EL (cell line): ENCODE measurements around the gene SNN.
A peak's percentile ranks its signal among the peaks of the same experiment; 100 is the strongest.

Experiments used
- DNase-seq: peaks from one replicate; pipeline ENCODE4 v3.0.0-alpha.2; 2016

SNN gene

DNA sequence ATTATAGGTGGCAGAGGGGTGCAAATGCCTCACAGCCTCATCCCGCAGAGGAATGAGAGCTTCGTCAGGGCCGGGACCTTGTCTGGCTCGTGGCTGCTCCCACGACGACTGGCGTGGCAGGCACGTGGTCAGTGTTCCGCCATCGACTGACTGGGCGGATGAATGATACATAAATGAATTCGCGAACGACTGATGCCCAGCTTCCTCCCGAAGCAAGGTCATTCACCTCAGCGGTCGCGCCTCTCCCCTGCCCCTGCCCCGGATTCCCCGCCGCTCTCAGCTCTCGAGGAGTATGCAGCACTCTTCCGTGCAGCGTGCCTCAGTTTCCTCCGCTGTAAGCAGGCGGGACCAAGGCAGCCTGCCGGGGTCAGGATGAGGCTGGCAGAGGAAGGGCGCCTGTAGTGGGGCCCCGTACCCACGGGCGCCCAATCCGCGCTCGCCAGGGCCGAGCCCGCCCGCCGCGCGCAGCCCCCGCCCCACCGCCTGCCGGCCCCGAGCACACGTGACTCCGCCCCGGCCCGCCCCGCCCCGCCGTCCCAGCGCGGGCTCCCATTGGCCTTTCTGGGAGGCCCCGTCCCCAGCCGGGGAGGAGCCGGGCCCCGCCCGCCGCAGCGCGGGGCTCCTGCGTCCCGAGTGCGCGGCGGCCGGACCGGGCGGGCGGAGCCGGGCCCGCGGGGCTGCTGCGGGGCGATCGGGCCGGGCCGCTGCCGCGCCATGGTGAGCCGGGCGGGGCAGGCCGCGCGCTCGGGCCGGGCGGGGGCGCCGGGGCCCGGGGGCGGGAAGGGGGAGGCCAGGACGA, at the start of gene SNN:
Gene SNN (plus strand): TSS at position 632 of the 799 bp plus-strand sequence. CDS start 7,605 bp downstream, outside the sequence.
- peak; percentile 83 for DNase-seq

DNA sequence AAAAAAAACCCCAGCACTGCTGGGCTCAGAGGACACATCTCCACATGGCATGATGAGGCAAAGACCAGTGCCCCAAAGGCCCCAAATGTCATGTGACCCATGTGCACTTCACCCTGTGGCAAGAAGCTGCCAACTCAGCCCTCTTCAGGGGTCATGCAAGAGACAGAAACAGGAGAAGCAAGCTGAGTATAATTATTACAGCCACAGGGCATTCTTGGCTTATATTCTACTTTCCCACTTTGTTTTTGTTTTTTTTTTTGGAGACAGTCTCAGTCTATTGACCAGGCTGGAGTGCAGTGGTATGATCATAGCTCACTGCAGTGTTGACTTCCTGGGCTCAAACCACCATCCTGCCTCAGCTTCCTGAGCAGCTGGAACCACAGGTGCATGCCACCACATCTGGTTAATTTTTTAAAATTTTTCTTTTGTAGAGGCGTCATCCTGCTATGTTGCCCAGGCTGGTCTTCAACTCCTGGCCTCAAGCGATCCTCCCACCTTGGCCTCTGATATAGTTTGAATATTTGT, 48.9 kb upstream of the SNN start:
- no peak for DNase-seq

DNA sequence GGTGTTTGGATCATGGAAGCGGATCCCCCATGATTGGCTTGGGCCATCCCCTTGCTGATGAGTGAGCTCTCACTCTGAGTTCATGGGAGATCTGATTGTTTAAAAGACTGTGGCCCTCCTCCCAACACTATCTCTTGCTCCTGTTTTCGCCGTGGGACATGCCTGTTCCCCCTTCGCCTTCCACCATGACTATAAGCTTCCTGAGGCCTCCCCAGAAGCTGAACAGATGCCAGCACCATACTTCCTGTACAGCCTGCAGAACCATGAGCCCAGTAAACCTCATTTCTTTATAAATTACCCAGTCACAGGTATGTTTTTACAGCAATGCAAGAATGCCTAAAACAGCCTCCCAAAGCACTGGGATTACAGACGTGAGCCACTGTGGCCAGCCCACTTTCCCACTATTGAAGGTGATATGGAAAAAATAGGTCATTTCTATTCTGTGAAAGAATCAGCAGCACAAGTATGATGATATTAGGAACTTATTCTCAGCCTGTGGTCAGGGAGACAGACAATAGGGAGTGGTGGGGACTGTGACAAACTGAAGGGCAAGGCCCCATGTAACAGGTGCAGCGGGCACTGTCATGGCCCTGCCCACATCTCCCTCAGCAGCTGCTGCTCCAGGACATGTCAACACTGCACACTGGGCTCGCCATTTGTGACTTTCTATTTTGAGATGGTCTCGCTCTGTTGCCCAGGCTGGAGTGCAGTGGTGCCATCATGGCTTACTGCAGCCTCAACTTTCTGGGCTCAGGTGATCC, 47.8 kb upstream of the SNN start:
- DNase-seq = no peak

DNA sequence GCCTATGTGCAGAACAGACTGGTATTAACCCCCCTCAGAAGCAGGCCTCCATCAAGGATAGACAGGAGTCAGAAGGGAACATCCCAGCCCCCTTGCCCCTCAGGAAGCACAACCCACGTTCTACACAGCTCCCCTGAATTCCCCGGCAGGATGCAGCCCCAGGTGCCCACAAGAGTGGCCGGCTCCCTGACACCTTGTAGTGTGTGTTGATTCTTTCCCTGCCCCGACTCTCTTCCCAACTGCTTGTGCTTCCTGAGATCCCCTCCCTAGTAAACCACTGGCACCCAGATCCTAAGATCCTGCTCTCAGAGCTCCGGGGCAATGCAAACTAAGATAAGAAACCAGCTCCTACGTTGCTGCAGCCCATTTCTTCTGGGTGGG, 46.7 kb upstream of the SNN start:
- no peak for DNase-seq

DNA sequence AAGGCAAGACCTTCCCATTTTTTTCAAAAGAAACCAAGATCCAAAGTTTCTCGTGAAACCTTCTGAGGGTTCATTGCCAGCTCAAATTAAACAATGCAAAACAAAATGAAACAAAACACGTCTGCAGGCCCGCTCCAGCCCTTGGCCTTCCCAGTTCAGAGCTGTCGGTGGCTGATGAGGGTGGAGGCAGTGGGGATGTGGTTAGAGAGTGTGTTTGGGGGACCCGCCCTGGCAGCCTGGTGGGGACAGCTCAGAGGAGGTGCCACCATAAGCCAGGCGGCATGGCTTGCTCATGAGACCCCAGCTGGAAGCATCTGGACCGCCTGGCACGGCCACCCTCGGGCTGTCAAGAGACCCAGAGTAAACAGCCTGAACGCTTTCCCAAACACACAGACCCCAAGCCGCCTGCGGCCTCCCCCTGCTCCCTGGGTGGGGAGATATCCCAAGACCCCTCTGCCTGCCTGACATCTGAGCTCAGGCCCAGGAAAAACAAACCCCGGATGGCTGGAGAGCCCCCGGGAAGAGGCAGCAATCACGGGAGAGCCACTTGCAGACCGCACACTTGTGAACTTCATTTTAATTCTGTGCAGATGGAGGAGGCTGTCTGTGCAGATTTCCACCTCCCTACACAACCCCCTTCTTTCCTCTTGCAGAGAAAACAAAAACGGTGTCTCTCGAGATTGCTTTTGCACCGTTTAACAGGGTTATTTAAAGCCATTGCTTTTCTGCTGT, 46.2 kb upstream of the SNN start:
- no peak for DNase-seq

DNA sequence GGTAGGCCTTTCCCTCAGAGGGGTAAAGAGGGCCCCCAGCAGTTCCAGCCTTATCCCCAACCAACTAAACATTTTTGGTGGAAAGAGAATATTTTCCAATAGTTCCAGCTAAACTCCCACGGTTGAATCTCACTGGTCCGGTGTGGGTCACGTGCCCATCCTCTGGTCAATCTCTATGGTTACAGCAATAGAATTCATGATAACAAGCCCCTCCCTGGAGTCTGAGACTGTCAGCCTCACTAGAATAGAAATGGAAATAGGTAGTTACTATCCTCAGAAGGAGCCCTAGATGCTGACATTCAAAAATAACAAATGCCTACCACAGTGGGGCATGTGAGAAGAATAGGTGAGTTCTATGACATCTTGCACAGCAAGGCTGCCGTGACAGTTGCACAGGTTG, 44.0 kb upstream of the SNN start:
- no peak for DNase-seq

DNA sequence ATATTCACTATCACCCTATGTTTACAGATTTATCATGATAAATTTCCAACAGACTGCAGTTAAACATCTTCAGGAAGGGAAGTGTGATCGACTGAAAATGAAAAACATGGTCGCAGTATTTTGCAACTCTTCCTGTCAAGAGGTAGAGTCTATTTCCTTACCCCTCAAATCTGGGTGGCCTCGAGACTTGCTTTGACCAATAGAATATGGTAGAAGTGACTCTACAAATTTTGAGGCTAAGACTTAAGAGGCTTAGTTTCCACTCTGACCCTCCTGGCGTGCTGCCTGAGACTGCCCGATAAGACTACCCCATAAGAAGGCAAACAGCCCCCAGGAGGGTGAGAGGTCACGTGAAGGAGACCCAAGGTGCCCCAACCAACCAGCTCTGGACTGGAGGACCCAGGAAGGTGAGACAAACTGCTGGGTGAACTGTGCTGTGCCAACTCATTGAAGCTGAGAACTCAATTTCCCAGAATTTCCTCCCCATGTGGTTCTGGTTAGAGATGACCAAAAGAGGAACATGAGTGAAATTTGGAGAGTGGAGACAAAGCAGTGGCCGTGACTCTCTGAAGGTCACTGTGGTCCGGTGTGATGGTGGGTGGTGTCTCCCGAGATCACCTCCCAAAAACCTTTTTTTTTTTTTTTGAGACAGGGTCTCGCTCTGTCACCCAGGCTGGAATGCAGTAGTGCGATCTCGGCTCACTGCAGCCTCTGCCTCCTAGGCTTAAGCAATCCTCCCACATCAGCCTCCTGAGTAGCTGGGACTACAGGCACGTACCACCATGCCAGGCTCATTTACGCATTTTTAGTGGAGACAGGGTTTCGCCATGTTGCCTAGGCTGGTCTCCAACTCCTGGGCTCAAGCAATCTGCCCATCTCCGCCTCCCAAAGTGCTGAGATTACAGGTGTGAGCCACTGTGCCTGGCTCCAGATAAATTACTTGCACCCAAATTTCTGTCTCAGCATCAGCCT, 43.3 kb upstream of the SNN start:
- DNase-seq = no peak

DNA sequence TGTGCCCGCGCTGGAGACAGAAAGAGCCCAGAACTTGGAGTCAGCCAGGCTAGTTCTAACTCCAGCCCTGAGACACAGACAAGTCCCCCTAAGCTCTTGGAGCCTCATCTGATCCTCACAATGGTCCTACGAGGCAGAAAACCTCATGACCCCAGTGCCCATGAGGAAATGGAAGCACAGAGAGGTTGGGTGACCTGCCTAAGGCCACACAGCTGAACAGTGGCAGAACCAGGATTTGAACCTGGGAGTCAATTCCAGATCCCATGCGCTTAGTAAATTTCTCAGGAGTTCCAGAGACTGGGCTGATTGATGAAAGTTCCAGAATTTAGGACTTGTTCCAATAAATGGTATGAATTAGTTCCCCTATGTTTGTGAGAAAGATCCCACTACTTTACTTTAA, 42.5 kb upstream of the SNN start:
- DNase-seq = no peak

DNA sequence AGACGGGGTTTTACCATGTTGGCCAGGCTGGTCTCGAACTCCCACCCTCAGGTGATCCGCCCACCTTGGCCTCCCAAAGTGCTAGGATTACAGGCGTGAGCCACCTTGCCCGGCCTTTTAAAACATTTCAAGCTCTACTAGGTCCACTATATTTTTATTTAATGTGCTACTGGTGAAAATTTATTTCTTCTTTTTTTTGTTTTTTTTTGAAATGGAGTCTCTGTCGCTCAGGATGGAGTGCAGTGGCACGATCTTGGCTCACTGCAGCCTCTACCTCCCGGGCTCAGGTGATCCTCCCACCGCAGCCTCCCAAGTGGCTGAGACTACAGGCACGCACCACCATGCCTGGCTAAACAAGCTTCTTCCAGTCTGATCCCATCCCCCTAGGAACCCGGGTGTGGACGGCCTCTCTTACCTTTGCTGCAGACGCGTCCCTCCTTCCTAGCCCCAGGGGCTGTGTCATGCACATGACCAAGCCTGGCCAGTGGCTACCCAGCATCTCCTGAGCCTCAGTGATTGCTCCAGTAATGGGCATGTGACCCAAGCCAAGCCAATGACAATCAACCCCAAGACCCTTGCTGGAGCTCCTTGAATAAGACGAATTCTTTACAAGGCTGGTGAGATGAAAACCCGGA, 41.5 kb upstream of the SNN start:
- no peak for DNase-seq

DNA sequence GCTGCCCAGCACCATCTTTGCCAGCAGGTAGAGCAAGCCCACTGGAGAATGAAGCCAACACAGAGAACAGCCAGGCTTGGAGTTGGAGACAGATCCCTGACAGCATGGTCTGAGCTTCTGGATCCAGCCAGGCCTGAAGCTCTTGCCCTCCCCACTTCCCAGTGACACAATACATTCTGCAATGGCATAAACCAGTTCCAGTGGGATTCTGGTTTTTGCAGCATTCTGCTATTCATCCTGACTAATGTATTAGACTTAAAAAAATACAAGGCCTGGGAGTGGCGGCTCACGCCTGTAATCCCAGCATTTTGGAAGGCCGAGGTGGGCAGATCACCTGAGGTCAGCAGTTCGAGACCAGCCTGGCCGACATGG, 41.0 kb upstream of the SNN start:
- DNase-seq = no peak

DNA sequence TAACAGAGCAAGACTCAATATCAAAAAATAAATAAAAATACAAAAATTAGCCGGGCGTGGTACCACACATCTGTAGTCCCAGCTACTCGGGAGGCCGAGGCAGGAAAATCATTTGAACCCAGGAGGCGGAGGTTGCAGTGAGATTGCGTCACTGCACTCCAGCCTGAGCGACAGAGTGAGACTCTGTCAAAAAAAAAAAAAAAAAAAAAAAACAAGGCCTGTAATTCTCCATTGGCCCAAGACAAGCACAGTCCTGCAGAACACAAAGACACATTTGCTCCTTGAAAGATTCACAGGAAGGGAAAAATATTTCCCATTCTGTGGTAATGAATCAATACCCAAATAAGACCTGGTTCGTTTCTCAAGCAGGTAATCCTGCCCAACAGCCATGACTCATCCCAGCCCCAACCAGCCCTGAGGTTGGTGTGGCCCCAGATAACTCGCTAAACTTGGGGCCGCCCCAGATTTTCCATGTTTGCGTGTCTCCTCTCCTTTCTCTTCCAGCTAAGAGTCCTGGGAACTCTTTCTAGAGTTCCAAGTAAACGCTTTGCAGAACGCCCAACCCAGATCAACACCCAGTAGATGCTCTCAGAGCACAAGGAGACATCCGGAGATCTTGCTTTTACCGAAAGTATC, 40.3 kb upstream of the SNN start:
- peak; percentile 86 for DNase-seq

DNA sequence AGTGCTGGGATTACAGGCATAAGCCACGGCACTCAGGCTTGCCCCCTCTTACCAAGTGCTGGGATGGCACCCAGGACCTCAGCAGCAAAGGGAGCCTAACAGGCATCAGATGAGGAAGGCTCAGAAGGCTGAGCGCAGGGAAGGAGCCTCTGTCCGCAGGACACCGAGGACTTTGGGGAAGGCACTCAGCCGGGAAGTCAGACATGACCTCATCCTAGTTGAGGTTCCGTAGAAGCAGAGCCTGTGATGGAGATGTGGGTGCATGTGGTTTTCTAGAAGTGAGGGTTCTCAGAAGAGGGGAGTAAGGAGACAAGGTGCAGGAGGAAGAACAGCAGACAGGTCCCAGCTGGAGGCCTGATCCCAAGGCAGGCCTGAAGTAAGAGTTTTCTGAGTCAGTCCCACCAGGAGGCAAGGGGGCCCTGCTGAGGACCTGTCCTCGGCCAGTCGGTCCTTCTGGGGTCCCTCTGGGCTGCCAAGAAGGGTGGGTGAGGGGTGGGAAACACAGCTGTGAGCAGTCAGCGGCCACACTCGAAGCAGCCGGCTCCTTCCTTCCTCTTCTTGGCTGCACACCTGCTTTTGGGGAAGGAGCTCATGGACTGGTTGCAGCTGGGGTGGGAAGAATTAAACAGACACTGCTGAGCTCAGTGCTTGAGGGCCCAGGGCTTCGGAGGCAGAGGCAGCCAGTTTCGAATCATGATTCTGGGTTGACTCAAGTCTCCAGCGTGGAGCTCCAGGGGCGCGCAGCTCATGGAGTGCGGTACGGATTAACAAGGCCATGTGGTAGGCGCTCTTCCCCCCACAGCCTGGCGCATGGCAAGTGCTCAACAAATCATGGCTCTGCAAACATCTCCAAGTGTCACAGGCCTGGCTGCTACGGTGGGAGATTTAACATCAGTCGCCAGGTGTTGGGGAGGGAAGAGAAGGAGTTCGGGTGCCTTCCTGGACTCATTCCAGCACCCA, 38.9 kb upstream of the SNN start:
- no peak for DNase-seq

DNA sequence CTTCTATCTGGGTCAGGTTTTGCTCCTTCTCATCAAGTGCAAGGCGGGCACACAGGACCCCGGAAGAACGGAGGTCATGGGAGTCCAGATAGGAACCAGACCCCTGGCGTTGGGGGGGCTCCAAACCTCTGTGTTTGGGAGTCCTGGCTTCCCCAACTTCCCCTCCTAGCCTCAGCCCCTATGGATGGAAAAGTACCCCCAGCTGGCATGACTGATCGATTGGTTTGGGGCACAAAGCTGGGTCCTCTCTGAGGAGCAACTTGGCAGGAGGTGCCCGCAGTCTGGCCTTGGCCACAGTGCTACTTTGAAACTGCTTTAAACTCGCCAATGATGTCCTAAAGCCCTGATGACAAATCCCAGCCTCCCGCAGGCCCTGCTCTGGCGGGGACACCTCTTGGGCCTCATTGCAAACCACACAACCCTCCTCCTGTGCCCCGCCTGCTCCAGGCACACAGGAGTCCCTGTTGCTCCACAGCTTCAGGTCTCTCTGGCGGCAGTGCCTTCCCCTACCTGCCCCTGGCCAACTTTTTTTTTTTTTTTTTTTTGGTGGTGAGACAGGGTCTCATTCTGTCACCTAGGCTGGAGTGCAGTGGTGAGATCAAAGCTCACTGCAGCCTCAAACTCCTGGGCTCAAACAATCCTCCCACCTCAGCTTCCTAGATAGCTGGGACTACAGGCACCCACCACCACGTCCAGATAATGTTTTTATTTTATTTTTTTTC, 38.0 kb upstream of the SNN start:
- no peak for DNase-seq

DNA sequence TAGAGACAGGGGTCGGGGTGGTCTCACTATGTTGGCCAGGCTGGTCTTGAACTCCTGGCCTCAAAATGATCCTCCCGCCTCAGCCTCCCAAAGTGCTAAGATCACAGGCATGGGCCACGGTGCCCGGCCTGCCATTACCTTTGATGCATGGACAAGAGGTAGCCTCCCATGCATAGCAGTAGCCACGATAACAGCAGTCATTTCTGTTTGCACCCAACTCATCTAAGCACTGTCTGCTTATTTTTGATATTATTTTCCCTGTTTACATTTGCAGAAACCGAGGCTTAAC, 37.5 kb upstream of the SNN start:
- DNase-seq = no peak

DNA sequence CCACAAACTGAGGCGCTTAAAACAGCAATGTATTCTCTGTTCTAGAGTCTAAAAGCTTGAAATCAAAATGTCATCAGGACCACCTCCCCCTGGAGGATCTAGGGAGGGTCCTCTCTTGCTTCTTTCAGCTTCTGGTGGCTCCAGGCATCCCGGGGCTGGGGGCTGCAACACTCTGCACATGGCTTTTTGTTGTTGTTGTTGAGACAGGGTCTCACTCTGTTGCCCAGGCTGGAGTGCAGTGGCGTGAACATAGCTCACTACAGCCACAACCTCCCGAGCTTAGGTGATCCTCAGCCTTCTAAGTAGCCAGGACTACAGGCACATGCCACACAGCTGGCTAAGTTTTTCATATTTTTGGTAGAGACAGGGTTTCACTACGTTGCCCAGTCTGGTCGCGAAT, 37.0 kb upstream of the SNN start:
- DNase-seq = no peak

DNA sequence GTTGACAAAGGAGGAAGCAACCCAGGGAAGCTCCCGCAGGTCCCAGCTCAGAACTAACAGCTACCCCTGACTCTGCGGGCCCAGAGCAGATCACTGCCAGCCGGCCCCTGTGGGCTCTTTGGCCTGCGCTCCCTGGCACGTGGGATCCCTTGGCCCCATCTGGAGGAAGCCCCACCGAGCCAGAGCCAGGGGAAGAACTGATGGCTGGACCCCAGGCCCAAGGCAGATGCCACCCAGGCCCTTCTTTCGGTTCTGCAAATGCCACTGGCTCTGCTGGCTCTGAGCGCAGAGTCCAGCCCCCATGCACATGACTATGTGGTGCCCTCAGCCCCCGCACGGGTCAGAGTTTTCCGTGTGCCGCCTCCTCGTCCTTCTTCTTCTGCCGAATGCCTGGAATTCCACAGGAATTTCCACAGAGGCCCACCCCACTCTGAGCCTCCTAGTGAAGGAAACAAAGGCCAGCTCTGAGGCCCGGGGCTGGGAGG, 35.8 kb upstream of the SNN start:
- DNase-seq = peak; percentile 92

DNA sequence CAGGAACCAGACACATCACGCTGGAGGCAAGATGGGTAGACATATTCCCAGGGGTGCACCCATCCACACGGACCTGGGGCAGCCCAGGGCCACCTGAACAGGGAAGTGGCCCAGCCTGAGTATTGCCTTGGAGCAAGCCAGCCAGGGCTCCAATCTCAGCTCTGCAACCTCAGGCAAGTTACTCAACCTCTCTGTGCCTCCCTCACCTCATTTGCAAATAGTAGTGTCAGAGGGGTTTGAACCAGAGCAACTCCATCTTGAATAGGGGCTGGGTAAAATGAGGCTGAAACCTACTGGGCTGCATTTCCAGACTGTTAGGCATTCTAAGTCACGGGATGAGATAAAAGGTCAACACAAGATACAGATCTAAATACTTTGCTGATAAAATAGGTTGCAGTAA, 35.1 kb upstream of the SNN start:
- no peak for DNase-seq

DNA sequence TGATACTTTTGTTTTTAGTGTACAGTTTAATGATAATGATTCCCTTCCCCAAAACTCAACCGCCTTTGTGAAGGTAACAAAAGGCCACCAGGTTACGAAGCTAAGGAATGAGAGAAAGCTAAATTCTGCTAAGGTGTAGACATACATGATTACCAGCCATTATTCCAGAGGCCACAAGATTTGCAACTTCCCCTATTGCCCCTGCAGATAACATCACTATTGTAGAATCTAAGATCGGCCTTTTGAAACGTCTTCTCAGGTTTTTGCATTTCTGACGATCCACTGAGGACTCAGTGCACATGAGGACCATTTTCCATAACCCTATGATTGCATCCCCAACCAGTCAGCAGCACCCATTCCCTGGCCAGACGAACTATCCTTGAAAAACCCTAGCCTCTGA, 33.9 kb upstream of the SNN start:
- no peak for DNase-seq

DNA sequence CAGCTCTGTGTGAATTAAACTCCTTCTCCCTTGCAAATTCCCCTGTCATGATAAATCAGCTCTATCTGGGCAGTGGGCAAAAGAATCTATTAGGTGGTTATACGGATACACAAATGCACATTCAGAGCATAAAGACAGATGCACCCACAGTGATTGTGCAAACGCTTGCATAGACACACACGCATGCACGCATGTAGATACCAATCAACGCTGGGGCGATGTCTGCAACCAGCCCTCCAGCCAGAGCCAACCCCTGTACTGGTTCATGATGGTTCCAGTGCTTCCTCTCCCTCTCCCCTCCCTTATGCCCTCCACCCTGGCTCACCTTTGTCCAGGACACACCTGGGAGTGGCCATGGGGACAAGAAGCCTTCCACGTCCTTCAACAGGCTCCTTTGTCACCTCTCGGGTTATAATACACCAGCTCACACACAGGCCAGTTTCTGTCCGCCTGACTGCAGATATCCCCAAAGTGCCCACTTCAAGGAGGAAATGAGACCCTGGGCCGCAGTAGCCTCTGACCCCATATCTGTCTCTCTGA, 33.1 kb upstream of the SNN start:
- no peak for DNase-seq
